OCI-LY7 (cell line): ENCODE data around the gene ARHGAP26. TPM values are rescaled to one million over a fixed set of nuclear protein-coding genes. Genes with fewer than 3 reads are reported as not detected.

ENCODE experiments used
- BruUV-seq: library from RNA; stranded (reverse); fragments of 400-500 nt; replicated peaks from 2 replicates; lab custom pipeline; 2021; lab: Mats Ljungman, UMichigan
- CTCF ChIA-PET: fragments of 300-600 bp; sonication (Branson Sonifier 250); formaldehyde crosslinking; loops from one replicate; lab custom pipeline; 2022; ENCODE audit warnings: antibody characterized with exemption; ENCODE audit not compliant: unreplicated experiment; lab: Charles Lee
- POLR2A ChIA-PET: fragments of 300-600 bp; sonication (Branson Sonifier 250); formaldehyde crosslinking; loops from one replicate; lab custom pipeline; 2022; ENCODE audit warnings: antibody characterized with exemption; lab: Charles Lee
- DNase-seq: peaks from one replicate; pipeline ENCODE4 v3.0.0-alpha.2; 2015; ENCODE audit warnings: low spot score
- H2AFZ ChIP-seq: fragments of 200-600 bp; sonication (generic), shearing (Covaris generic); 2 replicates; pipeline ENCODE4 v1.6.1; 2014; ENCODE audit warnings: mild to moderate bottlenecking, antibody characterized with exemption, low read length, moderate library complexity
- H3K27ac ChIP-seq: fragments of 200-600 bp; sonication (generic); 2 replicates; pipeline ENCODE4 v1.5.1; 2014; ENCODE audit warnings: mixed run types, low read depth, mild to moderate bottlenecking, moderate library complexity, low read length, inconsistent platforms; ENCODE audit not compliant: poor library complexity, severe bottlenecking
- H3K36me3 ChIP-seq: fragments of 200-600 bp; sonication (generic); 2 replicates; pipeline ENCODE4 v1.6.1; 2014; ENCODE audit warnings: mild to moderate bottlenecking, antibody characterized with exemption, low read length, moderate library complexity, mixed read lengths; ENCODE audit not compliant: insufficient read depth
- H3K4me1 ChIP-seq: fragments of 200-600 bp; sonication (generic); 2 replicates; pipeline ENCODE4 v1.5.1; 2014; ENCODE audit warnings: mild to moderate bottlenecking, low read length; ENCODE audit not compliant: insufficient read depth, poor library complexity, severe bottlenecking
- H3K4me2 ChIP-seq: fragments of 200-600 bp; sonication (generic); 2 replicates; pipeline ENCODE4 v1.6.1; 2014; ENCODE audit warnings: mild to moderate bottlenecking, low read length
- H3K4me3 ChIP-seq: fragments of 200-600 bp; sonication (generic); 2 replicates; pipeline ENCODE4 v1.5.1; 2014; ENCODE audit warnings: mild to moderate bottlenecking, low read depth, low read length; ENCODE audit not compliant: poor library complexity, severe bottlenecking
- H3K79me2 ChIP-seq: fragments of 200-600 bp; sonication (generic); 2 replicates; pipeline ENCODE4 v1.6.1; 2016; ENCODE audit warnings: low read depth, mild to moderate bottlenecking, low read length, moderate library complexity, mixed read lengths; ENCODE audit not compliant: insufficient read depth
- H3K9me2 ChIP-seq: fragments of 200-600 bp; sonication (generic); 2 replicates; pipeline ENCODE4 v1.6.1; 2016; ENCODE audit warnings: mild to moderate bottlenecking, low read length, mixed read lengths; ENCODE audit not compliant: insufficient read depth
- H3K9me3 ChIP-seq: fragments of 200-600 bp; sonication (generic); 2 replicates; pipeline ENCODE4 v1.6.1; 2014; ENCODE audit warnings: mild to moderate bottlenecking, mixed run types, low read length, mixed read lengths
- H4K20me1 ChIP-seq: fragments of 200-600 bp; sonication (generic); 2 replicates; pipeline ENCODE4 v1.6.1; 2014; ENCODE audit warnings: mild to moderate bottlenecking, antibody characterized with exemption, low read length, moderate library complexity, mixed read lengths; ENCODE audit not compliant: insufficient read depth
- EZH2phosphoT487 ChIP-seq: fragments of 200-600 bp; sonication (generic); IDR thresholded peaks from 2 replicates; pipeline ENCODE4 v1.6.1; 2018; ENCODE audit warnings: low read depth, borderline replicate concordance, mild to moderate bottlenecking, mixed run types, antibody characterized with exemption, low read length, moderate library complexity, mixed read lengths
- intact Hi-C: fragments of 100-400 bp; cut with micrococcal nuclease; formaldehyde crosslinking; loops from one replicate; pipeline ENCODE4 v1.10.0; 2022; ENCODE audit not compliant: unreplicated experiment
- total RNA-seq, 2 experiments: library from RNA; depleted of rRNA in 1 of 2; stranded (reverse); fragments of >200 nt in 1 of 2; shearing (Covaris generic) in 1 of 2; gene quantifications; 2 replicates each; pipeline ENCODE4 v1.2.3, GENCODE V29; 2014 to 2022
- TF ChIP-seq, protein P1 (sequence below): fragments of 200-600 bp; sonication (generic); conservative IDR thresholded peaks from 2 replicates; pipeline ENCODE4 v1.5.1; 2014; ENCODE audit warnings: mild to moderate bottlenecking, antibody characterized with exemption, low read length, moderate library complexity, mixed read lengths

ARHGAP26 gene
- total RNA-seq, 2 experiments from 2014 or later: 7.0 to 19.1 TPM

DNA sequence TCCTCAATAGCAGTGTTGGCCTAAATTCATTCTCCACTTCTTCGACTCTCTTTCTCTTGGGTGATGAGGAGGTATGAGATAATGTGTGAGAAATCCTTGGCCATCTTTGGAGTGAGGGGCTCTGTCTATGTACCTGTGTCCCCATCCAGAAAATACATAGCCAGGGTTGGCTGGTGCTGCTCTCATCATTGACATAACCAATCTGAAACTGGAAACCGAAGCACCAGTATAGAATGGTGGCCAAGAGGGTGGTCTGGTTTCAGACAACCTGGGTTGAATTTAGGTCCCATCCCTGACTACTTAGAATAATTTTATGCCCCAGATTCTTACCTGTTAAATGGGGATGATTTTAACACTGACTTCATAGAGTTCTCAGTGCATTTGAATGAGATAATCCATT, 208.1 kb downstream of the ARHGAP26 start:
- Histone ChIP-seq H3K4me2 (no peak overlapping the region), H3K27ac (no peak overlapping the region)
- no TSS peak for BruUV-seq

DNA sequence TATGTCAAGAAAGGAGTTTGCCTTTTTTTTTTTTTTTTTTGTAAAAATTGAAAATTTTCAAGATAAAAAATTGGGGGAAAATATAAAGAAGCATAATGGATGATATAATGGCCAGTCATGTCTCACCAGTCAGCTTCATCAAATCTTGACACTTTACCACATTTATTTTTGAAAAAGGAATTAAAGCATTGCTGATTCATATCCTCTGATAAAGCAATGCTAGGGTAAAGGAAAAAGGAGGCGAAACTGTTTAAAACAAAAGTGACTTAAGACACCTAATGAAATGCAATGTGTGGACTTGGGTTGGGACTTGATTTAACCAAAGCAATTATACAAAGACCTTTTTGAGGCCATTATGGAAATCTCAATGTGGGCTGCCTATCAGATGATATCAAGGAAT, 208.5 kb downstream of the ARHGAP26 start:
- BruUV-seq: no TSS peak
- H3K79me2 ChIP-seq: no peaks in the 10 kb centered on the region
- H3K4me3 ChIP-seq: no peak overlapping the region
- DNase-seq: no peak
- POLR2A ChIA-PET: no interaction called here
- CTCF ChIA-PET: no interaction called here
- H3K4me2 ChIP-seq: no peak overlapping the region
- H3K9me2 ChIP-seq: no peaks in the 10 kb centered on the region; the same call in 1 of the 2 replicates
- H3K36me3 ChIP-seq: no peaks in the 10 kb centered on the region
- no peak overlapping the region for H3K27ac ChIP-seq
- intact Hi-C loops: no loop called here
- no peaks in the 10 kb centered on the region for H3K9me3 ChIP-seq
- TF ChIP-seq, protein P1, sequence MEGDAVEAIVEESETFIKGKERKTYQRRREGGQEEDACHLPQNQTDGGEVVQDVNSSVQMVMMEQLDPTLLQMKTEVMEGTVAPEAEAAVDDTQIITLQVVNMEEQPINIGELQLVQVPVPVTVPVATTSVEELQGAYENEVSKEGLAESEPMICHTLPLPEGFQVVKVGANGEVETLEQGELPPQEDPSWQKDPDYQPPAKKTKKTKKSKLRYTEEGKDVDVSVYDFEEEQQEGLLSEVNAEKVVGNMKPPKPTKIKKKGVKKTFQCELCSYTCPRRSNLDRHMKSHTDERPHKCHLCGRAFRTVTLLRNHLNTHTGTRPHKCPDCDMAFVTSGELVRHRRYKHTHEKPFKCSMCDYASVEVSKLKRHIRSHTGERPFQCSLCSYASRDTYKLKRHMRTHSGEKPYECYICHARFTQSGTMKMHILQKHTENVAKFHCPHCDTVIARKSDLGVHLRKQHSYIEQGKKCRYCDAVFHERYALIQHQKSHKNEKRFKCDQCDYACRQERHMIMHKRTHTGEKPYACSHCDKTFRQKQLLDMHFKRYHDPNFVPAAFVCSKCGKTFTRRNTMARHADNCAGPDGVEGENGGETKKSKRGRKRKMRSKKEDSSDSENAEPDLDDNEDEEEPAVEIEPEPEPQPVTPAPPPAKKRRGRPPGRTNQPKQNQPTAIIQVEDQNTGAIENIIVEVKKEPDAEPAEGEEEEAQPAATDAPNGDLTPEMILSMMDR: no peak
- TF ChIP-seq EZH2phosphoT487: no peak
- H2AFZ ChIP-seq: no peak overlapping the region
- H4K20me1 ChIP-seq: no peaks in the 10 kb centered on the region
- no peaks in the 10 kb centered on the region for H3K4me1 ChIP-seq

More for the DNA sequence above, 208.1 kb downstream of the ARHGAP26 start:
- H3K79me2 ChIP-seq: no peaks in the 10 kb centered on the region
- no peaks in the 10 kb centered on the region for H3K9me3 ChIP-seq
- intact Hi-C loops: no loop called here
- H3K9me2 ChIP-seq: no peaks in the 10 kb centered on the region; the same call in 1 of the 2 replicates
- no peaks in the 10 kb centered on the region for H3K4me1 ChIP-seq
- TF ChIP-seq EZH2phosphoT487: no peak
- TF ChIP-seq, protein P1: no peak
- ChIA-PET POLR2A (no interaction called here), CTCF (no interaction called here)
- no peak overlapping the region for H3K4me3 ChIP-seq
- no peak overlapping the region for H2AFZ ChIP-seq
- H3K36me3 ChIP-seq: no peaks in the 10 kb centered on the region
- no peak for DNase-seq
- H4K20me1 ChIP-seq: no peaks in the 10 kb centered on the region

DNA sequence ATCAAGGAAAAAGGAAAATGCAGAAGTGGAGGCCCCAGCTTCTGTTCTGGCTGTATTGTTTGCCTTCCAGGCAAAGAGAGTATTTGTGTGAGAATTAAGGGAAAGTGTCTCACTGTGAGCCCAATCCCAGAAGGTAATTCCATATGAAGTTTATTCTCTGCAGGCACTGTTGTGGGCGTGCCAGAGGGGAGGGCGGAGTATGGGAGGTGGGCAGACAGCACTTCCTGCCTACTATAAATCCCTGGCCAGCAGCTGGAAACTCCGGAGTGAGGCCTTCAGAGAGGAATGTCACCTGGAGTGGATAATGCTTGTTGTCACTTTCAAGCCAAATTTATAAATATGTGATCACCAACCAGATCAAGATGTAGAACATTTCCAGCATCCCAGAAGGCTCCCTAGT, 209.5 kb downstream of the ARHGAP26 start:
- POLR2A ChIA-PET: no interaction called here

More for the DNA sequence above, 209.5 kb downstream of the ARHGAP26 start:
- Histone ChIP-seq H2AFZ (no peak overlapping the region), H3K27ac (no peak overlapping the region), H4K20me1 (no peaks in the 10 kb centered on the region), H3K4me1 (no peaks in the 10 kb centered on the region), H3K4me3 (no peak overlapping the region), H3K36me3 (no peaks in the 10 kb centered on the region), H3K4me2 (no peak overlapping the region), H3K9me3 (no peaks in the 10 kb centered on the region), H3K79me2 (no peaks in the 10 kb centered on the region), H3K9me2 (no peaks in the 10 kb centered on the region; the same call in 1 of the 2 replicates)
- TF ChIP-seq, protein P1: no peak
- TF ChIP-seq EZH2phosphoT487: no peak
- CTCF ChIA-PET: no interaction called here
- intact Hi-C loops: no loop called here
- BruUV-seq: no TSS peak
- DNase-seq: no peak
